ENCODE results near the gene HCRTR1. TPM values are rescaled to one million over a fixed set of nuclear protein-coding genes. Genes with fewer than 3 reads are reported as not detected.

Gene HCRTR1
- total and polyA plus RNA-seq, 2 of the 8 experiments (the other 6 are each of a cell fraction or from before 2014, with no cell fraction given) = 0.35 to 0.39 TPM

DNA sequence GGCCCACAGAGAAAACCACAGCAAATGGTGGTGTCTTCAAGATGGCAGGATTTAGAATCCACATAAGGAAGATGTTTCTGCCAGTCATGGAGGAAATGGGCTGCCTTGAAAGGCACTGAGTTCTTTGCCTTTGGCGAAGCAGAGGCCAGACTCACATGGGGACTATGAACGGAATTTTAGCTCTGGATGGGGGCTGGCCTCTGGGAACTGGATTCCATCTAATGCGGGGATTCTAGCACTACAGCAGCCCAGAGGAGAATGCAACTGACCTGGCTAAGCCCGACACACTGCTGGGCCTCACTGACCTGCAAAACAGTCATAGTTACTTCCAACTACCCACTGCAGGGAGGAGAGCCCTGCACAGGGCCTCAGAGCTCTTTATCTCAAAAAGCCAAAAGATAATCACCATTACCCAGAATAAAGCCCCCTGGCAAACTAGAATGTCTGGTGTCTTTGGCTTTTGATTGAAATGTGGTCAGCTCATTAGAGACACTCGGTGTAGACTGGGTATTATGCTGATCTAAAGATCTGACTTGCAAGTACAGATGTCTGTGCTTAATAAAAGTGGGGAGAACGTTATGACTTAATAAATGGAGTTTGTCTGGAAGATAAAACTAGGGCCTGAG is 11.6 kb downstream of the HCRTR1 start:
- Histone ChIP-seq H2BK120ac (replicated peaks; ENCODE audit: low read depth, low read length) (no peak overlapping the region), H3K18ac (ENCODE audit: extremely low read depth, low read length) (no peak overlapping the region), H3K79me1 (ENCODE audit: low read depth, low read length) (no peaks in the 10 kb centered on the region), H3K4me3 (ENCODE audit: extremely low read depth in 1 of 4, insufficient read depth in 2 of 4, low read depth in 3 of 4, low read length in 4 of 4) (no peak overlapping the region), H2AK5ac (ENCODE audit: low read depth, low read length) (no peak overlapping the region), H2BK12ac (ENCODE audit: low read depth, low read length) (no peak overlapping the region), H3K23me2 (ENCODE audit: low read depth, low read length) (no peaks in the 10 kb centered on the region), H3K4me1 (replicated peaks in 1 of 4; ENCODE audit: control insufficient read depth in 3 of 4, insufficient read depth in 4 of 4, low read length in 3 of 4) (peaks cover 0 to 4% (median 0%) of the 10 kb centered on the region in 4 experiments; a peak in 1 of 7 replicates), H3K4me2 (ENCODE audit: insufficient read depth in 1 of 2, low read depth in 2 of 2, low read length in 2 of 2) (no peak overlapping the region), H4K20me1 (replicated peaks in 1 of 2; ENCODE audit: control insufficient read depth in 1 of 2, insufficient read depth in 2 of 2, low read length in 2 of 2) (peaks cover 0 to 5% of the 10 kb centered on the region in 2 experiments), H4K8ac (ENCODE audit: extremely low read depth, insufficient read depth, low read length) (no peak overlapping the region), H2AFZ (ENCODE audit: low read length) (no peak overlapping the region), H3K14ac (ENCODE audit: insufficient read length) (no peak overlapping the region), H4K91ac (replicated peaks; ENCODE audit: insufficient read length, low read length) (no peak overlapping the region), H3K27me3 (replicated peaks in 1 of 4; ENCODE audit: control insufficient read depth in 3 of 4, extremely low read depth in 1 of 4, insufficient read depth in 3 of 4, low read length in 3 of 4) (no peaks in the 10 kb centered on the region), H3K9me3 (ENCODE audit: insufficient read depth in 2 of 2, low read depth in 1 of 2, low read length in 1 of 2) (no peaks in the 10 kb centered on the region), H2BK5ac (ENCODE audit: low read depth, low read length) (no peak overlapping the region), H3K79me2 (ENCODE audit: control insufficient read depth in 1 of 2, insufficient read depth in 2 of 2, low read length in 2 of 2) (no peaks in the 10 kb centered on the region), H2BK20ac (ENCODE audit: low read length) (no peak overlapping the region), H3K36me3 (ENCODE audit: control insufficient read depth in 2 of 4, insufficient read depth in 4 of 4, low read length in 3 of 4) (peaks cover 3 to 21% (median 11%) of the 10 kb centered on the region in 4 experiments; a peak in 7 of 8 replicates), H2BK15ac (ENCODE audit: low read length) (no peak overlapping the region), H3K56ac (replicated peaks; ENCODE audit: insufficient read length, low read depth, low read length) (no peak overlapping the region), H3K23ac (ENCODE audit: insufficient read length) (no peak overlapping the region), H4K5ac (ENCODE audit: insufficient read length, low read depth, low read length) (no peak overlapping the region), H3K9ac (replicated peaks in 1 of 4; ENCODE audit: extremely low read depth in 1 of 4, low read depth in 3 of 4, low read length in 3 of 4) (no peak overlapping the region), H3K27ac (ENCODE audit: low read depth, low read length) (no peak overlapping the region), H3K4ac (replicated peaks; ENCODE audit: insufficient read length, low read depth, low read length) (no peak overlapping the region)
- WGBS, 2 experiments (ENCODE audit: extremely low coverage in 1 of 2, insufficient coverage in 1 of 2, insufficient read length in 1 of 2, insufficient replicate concordance in 2 of 2, low coverage in 1 of 2, low lambda C conversion rate in 2 of 2, missing lambda C conversion rate in 1 of 2) = 85% methylated on average over 6 of the region's 6 CpGs; no CpG with 5 or more reads in 1 of the 2 experiments
- no peak for FAIRE-seq
- ChIA-PET CTCF (ENCODE audit: partially characterized antibody) (interaction anchor here (0.6 to 2.9 kb wide), 5 partner anchors 8 to 123 kb away, joined by 3 to 14 read pairs (median 6); no protein-coding TSS in a partner anchor), POLR2A (ENCODE audit: partially characterized antibody) (interaction anchor here (1.0 to 2.1 kb wide), 3 partner anchors 9 to 12 kb away, joined by 3 to 7 read pairs (median 3); partner anchors contain the start of gene HCRTR1)
- DNase-seq (ENCODE audit: low read depth in 1 of 2, low spot score in 2 of 2) = no peak
- no peak for TF ChIP-seq YY1 (IDR thresholded peaks at IDR 0.05; ENCODE audit: low read depth, low read length)
